Adipose tissue (tissue), 3 donors: ENCODE results near the gene DNMBP. TPM values are rescaled to one million over a fixed set of nuclear protein-coding genes. Genes with fewer than 3 reads are reported as not detected.
"Not testable (repeated sequence)": the region's sequence is repeated elsewhere in the genome, so short reads cannot be mapped to it uniquely, and the experiment has no call there.

ENCODE experiments used
- H3K27ac ChIP-seq: one replicate; pipeline ENCODE4 v1.5.1; 2013; ENCODE audit warnings: low read depth, low read length
- WGBS, 3 donors: extraction: QIAGEN DNeasy Blood & Tissue Kit; methylation state at CpG; one replicate each; pipeline ENCODE4 v1.1.7; 2013; 5-methylcytosine and 5-hydroxymethylcytosine counted together
- polyA plus RNA-seq, 3 donors: library from polyadenylated mRNA; stranded (reverse); fragments of 200-250 nt; gene quantifications; one replicate each; pipeline ENCODE4 v1.2.3, GENCODE V29; 2013
- donor health status: healthy with polysubstance abuse.
- donor health status: Bipolar disorder and iron deficiency.
- donor health status: healthy.

DNMBP gene
- polyA plus RNA-seq, 3 donors, result 11.2 to 12.6 (median 11.3) TPM

GRCh38 chr10:99995269-99995668 lies 14.5 kb downstream of the DNMBP start:
- 62 to 83% (median 67%) methylated on average over 3 of the region's 3 CpGs for WGBS, 3 donors
- no peak overlapping the region for H3K27ac ChIP-seq

- no peak overlapping the region for H3K27ac ChIP-seq
- WGBS, 3 donors, result 96 to 98% (median 97%) methylated on average over 4 to 5 of the region's 5 CpGs
Observed at GRCh38 chr10:99994801-99995200, 14.9 kb downstream of the DNMBP start.

- H3K27ac ChIP-seq, result no peak overlapping the region
- WGBS, 3 donors, result 47 to 80% (median 51%) methylated on average over 8 of the region's 8 CpGs
Observed at GRCh38 chr10:99993701-99994689, 15.8 kb downstream of the DNMBP start.

GRCh38 chr10:99985637-99986036 lies 24.1 kb downstream of the DNMBP start:
- not testable (repeated sequence) for H3K27ac ChIP-seq
- WGBS, 3 donors, result 88 to 96% (median 95%) methylated on average over 5 of the region's 5 CpGs

GRCh38 chr10:99984211-99985034 lies 25.3 kb downstream of the DNMBP start:
- WGBS, 3 donors, result 43 to 49% (median 49%) methylated on average over 5 of the region's 5 CpGs

GRCh38 chr10:99983280-99983988 lies 26.3 kb downstream of the DNMBP start:
- peak overlapping the region; percentile 28 for H3K27ac ChIP-seq

More at GRCh38 chr10:99984211-99985034, 25.3 kb downstream of the DNMBP start:
- no peak overlapping the region for H3K27ac ChIP-seq

GRCh38 chr10:99982728-99983127 lies 27.0 kb downstream of the DNMBP start:
- WGBS, 3 donors, result 88 to 96% (median 89%) methylated on average over 5 of the region's 5 CpGs
- no peak overlapping the region for H3K27ac ChIP-seq

More at GRCh38 chr10:99983280-99983988, 26.3 kb downstream of the DNMBP start:
- WGBS, 3 donors, result 28 to 69% (median 41%) methylated on average over 16 of the region's 16 CpGs

- no peak overlapping the region for H3K27ac ChIP-seq
- WGBS, 3 donors, result 56 to 71% (median 66%) methylated on average over 6 of the region's 6 CpGs
Observed at GRCh38 chr10:99981581-99982199, 28.1 kb downstream of the DNMBP start.

- 74 to 91% (median 78%) methylated on average over 5 of the region's 5 CpGs for WGBS, 3 donors
- no peak overlapping the region for H3K27ac ChIP-seq
Observed at GRCh38 chr10:99979066-99979685, 30.6 kb downstream of the DNMBP start.

GRCh38 chr10:99977916-99978315 lies 31.8 kb downstream of the DNMBP start:
- WGBS, 3 donors, result 91 to 92% (median 92%) methylated on average over 5 of the region's 5 CpGs
- H3K27ac ChIP-seq, result no peak overlapping the region

- no peak overlapping the region for H3K27ac ChIP-seq
- 51 to 76% (median 51%) methylated on average over 5 of the region's 5 CpGs for WGBS, 3 donors
Observed at GRCh38 chr10:99976886-99977665, 32.7 kb downstream of the DNMBP start.

GRCh38 chr10:99975942-99976809 lies 33.6 kb downstream of the DNMBP start:
- peak overlapping the region; percentile 29 for H3K27ac ChIP-seq
- WGBS, 3 donors, result 42 to 47% (median 47%) methylated on average over 7 of the region's 7 CpGs

GRCh38 chr10:99975106-99975829 lies 34.5 kb downstream of the DNMBP start:
- no peak overlapping the region for H3K27ac ChIP-seq
- WGBS, 3 donors, result 83 to 85% (median 83%) methylated on average over 8 of the region's 8 CpGs

GRCh38 chr10:99973190-99973589 lies 36.6 kb downstream of the DNMBP start:
- 80 to 92% (median 89%) methylated on average over 2 of the region's 2 CpGs for WGBS, 3 donors

GRCh38 chr10:99967961-99968360 lies 41.8 kb downstream of the DNMBP start:
- 92 to 97% (median 97%) methylated on average over 7 of the region's 7 CpGs for WGBS, 3 donors
- no peak overlapping the region for H3K27ac ChIP-seq

More at GRCh38 chr10:99973190-99973589, 36.6 kb downstream of the DNMBP start:
- no peak overlapping the region for H3K27ac ChIP-seq
